ENCODE measurements around the gene PIP4P1.

PIP4P1 gene

GRCh38 chr14:20503898-20504297, 42.7 kb upstream of the PIP4P1 start:
- Histone ChIP-seq H3K27me3 (ENCODE audit: insufficient read depth, poor library complexity, severe bottlenecking) (no peaks in the 10 kb centered on the region), H3K4me3 (replicated peaks; ENCODE audit: insufficient read depth, low read length) (no peak overlapping the region), H3K27ac (replicated peaks) (no peak overlapping the region)
- no peak for DNase-seq (ENCODE audit: low read depth in 1 of 2, low spot score in 1 of 2)
- TF ChIP-seq GABPA (IDR thresholded peaks at IDR 0.05; ENCODE audit: low read depth) (no peak), SPI1 (IDR thresholded peaks at IDR 0.05; ENCODE audit: borderline replicate concordance, low read depth) (no peak), POLR2AphosphoS5 (IDR thresholded peaks at IDR 0.05; ENCODE audit: low read depth) (no peak), REST (IDR thresholded peaks at IDR 0.05; ENCODE audit: insufficient replicate concordance, low read depth) (no peak), CTCF (IDR thresholded peaks at IDR 0.05; ENCODE audit: insufficient read depth, low read length) (no peak)

- no peak for DNase-seq (ENCODE audit: low read depth in 1 of 2, low spot score in 1 of 2)
- Histone ChIP-seq H3K27me3 (ENCODE audit: insufficient read depth, poor library complexity, severe bottlenecking) (no peaks in the 10 kb centered on the region), H3K27ac (replicated peaks) (no peak overlapping the region; the same call in 1 of the 2 replicates), H3K4me3 (replicated peaks; ENCODE audit: insufficient read depth, low read length) (no peak overlapping the region)
- no peak for TF ChIP-seq REST (IDR thresholded peaks at IDR 0.05; ENCODE audit: insufficient replicate concordance, low read depth)
- no peak for TF ChIP-seq POLR2AphosphoS5 (IDR thresholded peaks at IDR 0.05; ENCODE audit: low read depth)
- TF ChIP-seq CTCF (IDR thresholded peaks at IDR 0.05; ENCODE audit: insufficient read depth, low read length) = no peak
- TF ChIP-seq SPI1 (IDR thresholded peaks at IDR 0.05; ENCODE audit: borderline replicate concordance, low read depth) = no peak
- TF ChIP-seq GABPA (IDR thresholded peaks at IDR 0.05; ENCODE audit: low read depth) = no peak
Measured at GRCh38 chr14:20501346-20501745, 40.1 kb upstream of the PIP4P1 start.

- H3K27ac ChIP-seq (replicated peaks) = peak overlapping the region; percentile 89
- no peak for TF ChIP-seq POLR2AphosphoS5 (IDR thresholded peaks at IDR 0.05; ENCODE audit: low read depth)
- TF ChIP-seq REST (IDR thresholded peaks at IDR 0.05; ENCODE audit: insufficient replicate concordance, low read depth) = no peak
- no peak for TF ChIP-seq GABPA (IDR thresholded peaks at IDR 0.05; ENCODE audit: low read depth)
- TF ChIP-seq CTCF (IDR thresholded peaks at IDR 0.05; ENCODE audit: insufficient read depth, low read length) = no peak
- no peak for TF ChIP-seq SPI1 (IDR thresholded peaks at IDR 0.05; ENCODE audit: borderline replicate concordance, low read depth)
- no peak overlapping the region for H3K4me3 ChIP-seq (replicated peaks; ENCODE audit: insufficient read depth, low read length)
- no peak for DNase-seq (ENCODE audit: low read depth in 1 of 2, low spot score in 1 of 2)
- H3K27me3 ChIP-seq (ENCODE audit: insufficient read depth, poor library complexity, severe bottlenecking) = no peaks in the 10 kb centered on the region
Measured at GRCh38 chr14:20499881-20500280, 38.6 kb upstream of the PIP4P1 start.

Data from HL-60 (cell line).